Measurements from ENCODE around the gene DTNBP1. TPM values are rescaled to one million over a fixed set of nuclear protein-coding genes. Genes with fewer than 3 reads are reported as not detected.

Gene DTNBP1
- total RNA-seq, 1 experiment from 2014 or later = 20.7 TPM

- CTCF ChIA-PET = no interaction called here
- Mint-ChIP-seq H3K4me3 (ENCODE audit: unreplicated experiment) (no peak overlapping the region), H3K36me3 (ENCODE audit: insufficient read depth, unreplicated experiment) (peaks cover 5% of the 10 kb centered on the region), H3K27ac (ENCODE audit: unreplicated experiment) (no peak overlapping the region), H3K9me3 (ENCODE audit: unreplicated experiment) (no peaks in the 10 kb centered on the region), H3K27me3 (ENCODE audit: insufficient read depth, unreplicated experiment) (no peaks in the 10 kb centered on the region), H3K4me1 (ENCODE audit: low read depth, unreplicated experiment) (no peaks in the 10 kb centered on the region)
- no TSS peak for BruUV-seq (replicated peaks)
- Histone ChIP-seq H3K4me3 (ENCODE audit: low read depth, low read length) (no peak overlapping the region), H3K4me1 (no peaks in the 10 kb centered on the region), H3K36me3 (ENCODE audit: control insufficient read depth, insufficient read depth, low read length) (no peaks in the 10 kb centered on the region), H3K9me3 (no peaks in the 10 kb centered on the region), H3K27me3 (replicated peaks; ENCODE audit: control insufficient read depth, insufficient read depth, low read length) (no peaks in the 10 kb centered on the region)
- no peak for TF ChIP-seq CTCF (IDR thresholded peaks at IDR 0.05; ENCODE audit: insufficient read depth in 1 of 2, low read depth in 1 of 2, low read length in 1 of 2, severe bottlenecking in 1 of 2, unreplicated experiment in 1 of 2)
- intact Hi-C loops (cut with micrococcal nuclease; ENCODE audit: unreplicated experiment) = no loop called here
- POLR2A ChIA-PET = no interaction called here
- no peak for DNase-seq
Measured at GRCh38 chr6:15595461-15596173, 67.2 kb downstream of the DTNBP1 start.

- Mint-ChIP-seq H3K9me3 (ENCODE audit: unreplicated experiment) (no peaks in the 10 kb centered on the region), H3K36me3 (ENCODE audit: insufficient read depth, unreplicated experiment) (peaks cover 5% of the 10 kb centered on the region), H3K4me1 (ENCODE audit: low read depth, unreplicated experiment) (no peaks in the 10 kb centered on the region), H3K27me3 (ENCODE audit: insufficient read depth, unreplicated experiment) (no peaks in the 10 kb centered on the region), H3K27ac (ENCODE audit: unreplicated experiment) (no peak overlapping the region), H3K4me3 (ENCODE audit: unreplicated experiment) (no peak overlapping the region)
- intact Hi-C loops (cut with micrococcal nuclease; ENCODE audit: unreplicated experiment) = no loop called here
- Histone ChIP-seq H3K9me3 (no peaks in the 10 kb centered on the region), H3K4me1 (no peaks in the 10 kb centered on the region), H3K36me3 (ENCODE audit: control insufficient read depth, insufficient read depth, low read length) (no peaks in the 10 kb centered on the region), H3K27me3 (replicated peaks; ENCODE audit: control insufficient read depth, insufficient read depth, low read length) (no peaks in the 10 kb centered on the region), H3K4me3 (ENCODE audit: low read depth, low read length) (no peak overlapping the region)
- CTCF ChIA-PET = no interaction called here
- POLR2A ChIA-PET = interaction anchor here (0.6 kb wide), 1 partner anchor 8 kb away, joined by 5 read pairs; no protein-coding TSS in a partner anchor
- BruUV-seq (replicated peaks) = no TSS peak
- TF ChIP-seq CTCF (IDR thresholded peaks at IDR 0.05; ENCODE audit: insufficient read depth in 1 of 2, low read depth in 1 of 2, low read length in 1 of 2, severe bottlenecking in 1 of 2, unreplicated experiment in 1 of 2) = no peak
- no peak for DNase-seq
Measured at GRCh38 chr6:15594512-15595259, 68.1 kb downstream of the DTNBP1 start.

GRCh38 chr6:15593798-15594197 is 69.0 kb downstream of the DTNBP1 start:
- Histone ChIP-seq H3K27me3 (replicated peaks; ENCODE audit: control insufficient read depth, insufficient read depth, low read length) (no peaks in the 10 kb centered on the region), H3K9me3 (no peaks in the 10 kb centered on the region), H3K36me3 (ENCODE audit: control insufficient read depth, insufficient read depth, low read length) (no peaks in the 10 kb centered on the region), H3K4me3 (ENCODE audit: low read depth, low read length) (no peak overlapping the region), H3K4me1 (no peaks in the 10 kb centered on the region)
- H3K9me3 Mint-ChIP-seq (ENCODE audit: unreplicated experiment) = no peaks in the 10 kb centered on the region
- intact Hi-C loops (cut with micrococcal nuclease; ENCODE audit: unreplicated experiment) = no loop called here
- no peaks in the 10 kb centered on the region for H3K27me3 Mint-ChIP-seq (ENCODE audit: insufficient read depth, unreplicated experiment)
- H3K4me3 Mint-ChIP-seq (ENCODE audit: unreplicated experiment) = no peak overlapping the region
- DNase-seq = no peak
- H3K27ac Mint-ChIP-seq (ENCODE audit: unreplicated experiment) = no peak overlapping the region
- peaks cover 5% of the 10 kb centered on the region for H3K36me3 Mint-ChIP-seq (ENCODE audit: insufficient read depth, unreplicated experiment)
- no TSS peak for BruUV-seq (replicated peaks)
- POLR2A ChIA-PET = no interaction called here
- no peak for TF ChIP-seq CTCF (IDR thresholded peaks at IDR 0.05; ENCODE audit: insufficient read depth in 1 of 2, low read depth in 1 of 2, low read length in 1 of 2, severe bottlenecking in 1 of 2, unreplicated experiment in 1 of 2)
- CTCF ChIA-PET = no interaction called here
- H3K4me1 Mint-ChIP-seq (ENCODE audit: low read depth, unreplicated experiment) = no peaks in the 10 kb centered on the region

Measured in Caco-2 (cell line).